ENCODE results near the gene ARHGAP45. TPM values are rescaled to one million over a fixed set of nuclear protein-coding genes. Genes with fewer than 3 reads are reported as not detected.

Gene ARHGAP45
- total RNA-seq, 4 donors from 2014 or later, result 82.6 to 187 (median 118) TPM

GRCh38 chr19:1086613-1087012 lies 19.6 kb downstream of the ARHGAP45 start:
- H3K27me3 ChIP-seq, result no peaks in the 10 kb centered on the region
- H3K36me3 ChIP-seq, result peaks cover 0 to 57% (median 0%) of the 10 kb centered on the region in 3 donors
- TF ChIP-seq POLR2A (IDR thresholded peaks at IDR 0.05) (no peak), CTCF (IDR thresholded peaks at IDR 0.05) (no peak)
- H3K27ac ChIP-seq, result peak overlapping the region in 1 of 4 donors; percentile 80
- H3K4me3 ChIP-seq, result no peak overlapping the region
- DNase-seq, result no peak
- no peaks in the 10 kb centered on the region for H3K9me3 ChIP-seq
- peaks cover 0 to 35% (median 31%) of the 10 kb centered on the region in 4 donors for H3K4me1 ChIP-seq

- Histone ChIP-seq H3K36me3 (peaks cover 0 to 70% (median 0%) of the 10 kb centered on the region in 3 donors), H3K4me1 (peaks cover 0 to 27% (median 23%) of the 10 kb centered on the region in 4 donors), H3K27ac (peak overlapping the region; percentile 46 to 80 (median 62)), H3K27me3 (no peaks in the 10 kb centered on the region), H3K4me3 (no peak overlapping the region), H3K9me3 (no peaks in the 10 kb centered on the region)
- DNase-seq, result peak in 2 of 3 donors; percentile 88 to 89
- TF ChIP-seq CTCF (IDR thresholded peaks at IDR 0.05), result peak in 2 of 6 experiments; percentile 2 to 13
- TF ChIP-seq POLR2A (IDR thresholded peaks at IDR 0.05), result no peak
These were observed 20.9 kb downstream of the ARHGAP45 start for GRCh38 chr19:1087813-1088415.

- TF ChIP-seq CTCF (IDR thresholded peaks at IDR 0.05) (no peak), POLR2A (IDR thresholded peaks at IDR 0.05) (no peak)
- Histone ChIP-seq H3K4me3 (no peak overlapping the region), H3K36me3 (peaks cover 0 to 76% (median 0%) of the 10 kb centered on the region in 3 donors), H3K9me3 (no peaks in the 10 kb centered on the region), H3K27ac (peak overlapping the region; percentile 46 to 80 (median 62)), H3K4me1 (peaks cover 0 to 28% (median 25%) of the 10 kb centered on the region in 4 donors), H3K27me3 (no peaks in the 10 kb centered on the region)
- no peak for DNase-seq
These were observed 21.5 kb downstream of the ARHGAP45 start for GRCh38 chr19:1088416-1089010.

- H3K9me3 ChIP-seq, result no peaks in the 10 kb centered on the region
- H3K36me3 ChIP-seq, result peaks cover 0 to 76% (median 0%) of the 10 kb centered on the region in 3 donors
- no peaks in the 10 kb centered on the region for H3K27me3 ChIP-seq
- TF ChIP-seq POLR2A (IDR thresholded peaks at IDR 0.05), result no peak
- TF ChIP-seq CTCF (IDR thresholded peaks at IDR 0.05), result no peak
- peak overlapping the region in 2 of 4 donors; percentile 59 to 80 for H3K27ac ChIP-seq
- no peak overlapping the region for H3K4me3 ChIP-seq
- H3K4me1 ChIP-seq, result peaks cover 0 to 34% (median 28%) of the 10 kb centered on the region in 4 donors
- no peak for DNase-seq
These were observed 22.3 kb downstream of the ARHGAP45 start for GRCh38 chr19:1089126-1089771.

GRCh38 chr19:1089891-1090290 lies 22.9 kb downstream of the ARHGAP45 start:
- Histone ChIP-seq H3K4me1 (peaks cover 0 to 35% (median 32%) of the 10 kb centered on the region in 4 donors), H3K27me3 (no peaks in the 10 kb centered on the region), H3K36me3 (peaks cover 0 to 73% (median 0%) of the 10 kb centered on the region in 3 donors), H3K27ac (peak overlapping the region in 1 of 4 donors; percentile 21), H3K9me3 (no peaks in the 10 kb centered on the region), H3K4me3 (no peak overlapping the region)
- TF ChIP-seq CTCF (IDR thresholded peaks at IDR 0.05) (no peak), POLR2A (IDR thresholded peaks at IDR 0.05) (no peak)
- no peak for DNase-seq

Data from Peyer's patch (tissue), 4 donors.